Psoas muscle (tissue), 8 donors: ENCODE measurements around the gene SSBP3. TPM values are rescaled to one million over a fixed set of nuclear protein-coding genes. Genes with fewer than 3 reads are reported as not detected.

ENCODE experiments used
- ATAC-seq, 4 donors: fragments of 200-7000 bp; cut with Tn5 transposase; one replicate each; pipeline ENCODE4 v1.9.1; 2020; ENCODE audit warnings: moderate library complexity in 3 of 4, mild to moderate bottlenecking in 2 of 4
- DNase-seq, 2 donors: peaks; one replicate each; pipeline ENCODE4 v3.0.0-alpha.2; 2020
- H3K27ac ChIP-seq: fragments of 200-600 bp; one replicate; pipeline ENCODE4 v1.8.0; 2022
- H3K27me3 ChIP-seq, 3 donors: fragments of 200-600 bp in 1 of 3; one replicate each; pipeline versions ENCODE4 v1.6.1 to v1.8.0; 2013 to 2022; ENCODE audit warnings: low read length in 2 of 3, mild to moderate bottlenecking in 2 of 3, moderate library complexity in 1 of 3; ENCODE audit not compliant: insufficient read depth in 3 of 3
- H3K36me3 ChIP-seq, 2 donors: fragments of 200-600 bp in 1 of 2; one replicate each; pipeline versions ENCODE4 v1.6.1 to v1.8.0; 2013 to 2022; ENCODE audit warnings: low read depth in 1 of 2, mild to moderate bottlenecking in 1 of 2, moderate library complexity in 1 of 2; ENCODE audit not compliant: insufficient read depth in 1 of 2
- H3K4me1 ChIP-seq: fragments of 200-600 bp; one replicate; pipeline ENCODE4 v1.8.0; 2022
- H3K4me3 ChIP-seq: fragments of 200-600 bp; one replicate; pipeline ENCODE4 v1.8.0; 2022; ENCODE audit warnings: mild to moderate bottlenecking
- H3K9me3 ChIP-seq: fragments of 200-600 bp; one replicate; pipeline ENCODE4 v1.8.0; 2022
- CTCF ChIP-seq: fragments of 200-600 bp; IDR thresholded peaks from one replicate; pipeline ENCODE4 v1.8.0; 2022; ENCODE audit warnings: antibody characterized with exemption
- WGBS, 3 donors: extraction: QIAGEN DNeasy Blood & Tissue Kit; methylation state at CpG; one replicate each; pipeline versions ENCODE4 v1.1.6 to v1.1.7; 2013; 5-methylcytosine and 5-hydroxymethylcytosine counted together
- intact Hi-C, 2 donors: fragments of 100-400 bp; cut with DNase I; formaldehyde crosslinking; loops; one replicate each; pipeline versions ENCODE4 v1.11.0 to v1.14.2; 2022
- polyA plus RNA-seq, 3 donors: library from polyadenylated mRNA; stranded (reverse); fragments of 200-250 nt; gene quantifications; one replicate each; pipeline ENCODE4 v1.2.3, GENCODE V29; 2013
- total RNA-seq, 4 donors: library from RNA; stranded (reverse); fragmentation: NEBNext Ultra II Directional in 2 of 4; extraction: Animal tissue kit (Norgen Biotek cat#: 25700) in 2 of 4; gene quantifications; one replicate each; pipeline versions ENCODE4 v1.2.1 to v1.2.4, GENCODE V29; 2021 to 2023
- donor health status: healthy with polysubstance abuse.
- donor health status: DM: no; HTN: no; CAD: no; lungs with moderate emphysema.
- donor health status: Bipolar disorder and iron deficiency.
- donor health status: healthy.
- donor health status: DM: yes; HTN: yes; CAD: no.
- donor health status: DM: no; HTN: no; CAD: no.
- donor health status: DM: no; HTN: no; CAD: no.
- donor health status: DM: yes; HTN: yes; CAD: no.

Gene SSBP3
- total and polyA plus RNA-seq, 7 donors = 7.9 to 24.2 (median 21.6) TPM

- peak; percentile 31 for TF ChIP-seq CTCF
- H3K36me3 ChIP-seq = no peaks in the 10 kb centered on the region
- H3K4me3 ChIP-seq = no peak overlapping the region
- H3K4me1 ChIP-seq = peaks cover 85% of the 10 kb centered on the region
- peak overlapping the region; percentile 87 for H3K27ac ChIP-seq
- intact Hi-C loops = loop anchor here (2.0 to 10.0 kb wide), 4 partner anchors 60 to 213 kb away; no protein-coding TSS in a partner anchor
- 26 to 47% (median 37%) methylated on average over 7 to 8 of the region's 8 CpGs for WGBS, 3 donors
- peak in 1 of 2 donors; percentile 69 for DNase-seq
- no peaks in the 10 kb centered on the region for H3K9me3 ChIP-seq
- no peaks in the 10 kb centered on the region for H3K27me3 ChIP-seq
- ATAC-seq = peak; percentile 25 to 62 (median 56)
Measured at GRCh38 chr1:54274448-54274847, 131.7 kb downstream of the SSBP3 start.

GRCh38 chr1:54273795-54274163 lies 132.4 kb downstream of the SSBP3 start:
- no peak for TF ChIP-seq CTCF
- Histone ChIP-seq H3K27me3 (no peaks in the 10 kb centered on the region), H3K36me3 (no peaks in the 10 kb centered on the region), H3K4me3 (peak overlapping the region; percentile 56), H3K27ac (peak overlapping the region; percentile 87), H3K4me1 (peaks cover 84% of the 10 kb centered on the region), H3K9me3 (no peaks in the 10 kb centered on the region)
- peak; percentile 31 to 52 (median 48) for ATAC-seq
- intact Hi-C loops = loop anchor here (2.0 to 10.0 kb wide), 5 partner anchors 61 to 215 kb away; no protein-coding TSS in a partner anchor
- WGBS, 3 donors = 48 to 62% (median 49%) methylated on average over 5 of the region's 5 CpGs
- peak; percentile 58 to 77 for DNase-seq

GRCh38 chr1:54273092-54273794 lies 133.0 kb downstream of the SSBP3 start:
- Histone ChIP-seq H3K4me3 (peak overlapping the region; percentile 56), H3K9me3 (no peaks in the 10 kb centered on the region), H3K36me3 (no peaks in the 10 kb centered on the region), H3K27me3 (no peaks in the 10 kb centered on the region), H3K4me1 (peaks cover 84% of the 10 kb centered on the region), H3K27ac (peak overlapping the region; percentile 87)
- intact Hi-C loops = loop anchor here (2.0 to 10.0 kb wide), 4 partner anchors 62 to 216 kb away; no protein-coding TSS in a partner anchor
- DNase-seq (peak; percentile 78 to 91), ATAC-seq (peak; percentile 87 to 89 (median 88))
- WGBS, 3 donors = 19 to 29% (median 22%) methylated on average over 22 of the region's 22 CpGs
- peak; percentile 57 for TF ChIP-seq CTCF

- Histone ChIP-seq H3K4me1 (peaks cover 80% of the 10 kb centered on the region), H3K9me3 (no peaks in the 10 kb centered on the region), H3K27ac (peak overlapping the region; percentile 87), H3K4me3 (peak overlapping the region; percentile 56), H3K36me3 (no peaks in the 10 kb centered on the region), H3K27me3 (no peaks in the 10 kb centered on the region)
- TF ChIP-seq CTCF = no peak
- intact Hi-C loops = loop anchor here (2.0 to 10.0 kb wide), 4 partner anchors 62 to 216 kb away; no protein-coding TSS in a partner anchor
- 25 to 50% (median 38%) methylated on average over 4 of the region's 4 CpGs for WGBS, 3 donors
- ATAC-seq (no peak), DNase-seq (no peak)
Measured at GRCh38 chr1:54272772-54273091, 133.5 kb downstream of the SSBP3 start.
